GM18498 (cell line): ENCODE data around the gene GAPDH.
A peak's percentile ranks its signal among the peaks of the same experiment; 100 is the strongest.
"Not testable (repeated sequence)": the region's sequence is repeated elsewhere in the genome, so short reads cannot be mapped to it uniquely, and the experiment has no call there.

ENCODE experiments used
- ATAC-seq: cut with Tn5 transposase; IDR thresholded peaks from one replicate; pipeline ENCODE4 v1.9.1; 2021; ENCODE audit warnings: mild to moderate bottlenecking, moderate library complexity; ENCODE audit not compliant: unreplicated experiment

The GAPDH gene

GRCh38 chr12:6528539-6529235, 5.6 kb upstream of the GAPDH start:
- no peak for ATAC-seq

- ATAC-seq = no peak
Measured at GRCh38 chr12:6529291-6529737, 5.0 kb upstream of the GAPDH start.

DNA sequence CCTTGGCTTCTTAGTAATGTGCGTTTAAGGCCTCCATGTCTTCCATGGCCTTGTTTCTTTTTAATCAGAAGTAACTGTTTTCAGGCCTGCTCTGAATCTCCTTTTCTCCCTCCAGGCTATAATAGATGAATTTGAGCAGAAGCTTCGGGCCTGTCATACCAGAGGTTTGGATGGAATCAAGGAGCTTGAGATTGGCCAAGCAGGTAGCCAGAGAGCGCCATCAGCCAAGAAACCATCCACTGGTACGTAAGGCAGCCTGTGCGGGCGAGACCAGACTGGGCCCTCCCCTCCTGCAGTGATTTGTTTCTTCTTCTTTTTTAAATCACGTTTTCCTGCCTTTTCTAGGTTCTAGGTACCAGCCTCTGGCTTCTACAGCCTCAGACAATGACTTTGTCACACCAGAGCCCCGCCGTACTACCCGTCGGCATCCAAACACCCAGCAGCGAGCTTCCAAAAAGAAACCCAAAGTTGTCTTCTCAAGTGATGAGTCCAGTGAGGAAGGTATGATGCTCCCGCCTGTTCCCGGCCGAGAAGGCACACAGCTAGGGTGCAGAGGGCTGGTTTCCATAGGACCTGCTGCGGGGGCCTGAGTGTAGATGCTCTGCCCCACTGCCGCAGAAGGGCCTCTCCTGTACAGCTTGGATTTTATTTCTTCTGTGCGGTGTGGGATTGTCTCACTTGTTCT, 3.6 kb upstream of the GAPDH start:
- ATAC-seq = no peak

DNA sequence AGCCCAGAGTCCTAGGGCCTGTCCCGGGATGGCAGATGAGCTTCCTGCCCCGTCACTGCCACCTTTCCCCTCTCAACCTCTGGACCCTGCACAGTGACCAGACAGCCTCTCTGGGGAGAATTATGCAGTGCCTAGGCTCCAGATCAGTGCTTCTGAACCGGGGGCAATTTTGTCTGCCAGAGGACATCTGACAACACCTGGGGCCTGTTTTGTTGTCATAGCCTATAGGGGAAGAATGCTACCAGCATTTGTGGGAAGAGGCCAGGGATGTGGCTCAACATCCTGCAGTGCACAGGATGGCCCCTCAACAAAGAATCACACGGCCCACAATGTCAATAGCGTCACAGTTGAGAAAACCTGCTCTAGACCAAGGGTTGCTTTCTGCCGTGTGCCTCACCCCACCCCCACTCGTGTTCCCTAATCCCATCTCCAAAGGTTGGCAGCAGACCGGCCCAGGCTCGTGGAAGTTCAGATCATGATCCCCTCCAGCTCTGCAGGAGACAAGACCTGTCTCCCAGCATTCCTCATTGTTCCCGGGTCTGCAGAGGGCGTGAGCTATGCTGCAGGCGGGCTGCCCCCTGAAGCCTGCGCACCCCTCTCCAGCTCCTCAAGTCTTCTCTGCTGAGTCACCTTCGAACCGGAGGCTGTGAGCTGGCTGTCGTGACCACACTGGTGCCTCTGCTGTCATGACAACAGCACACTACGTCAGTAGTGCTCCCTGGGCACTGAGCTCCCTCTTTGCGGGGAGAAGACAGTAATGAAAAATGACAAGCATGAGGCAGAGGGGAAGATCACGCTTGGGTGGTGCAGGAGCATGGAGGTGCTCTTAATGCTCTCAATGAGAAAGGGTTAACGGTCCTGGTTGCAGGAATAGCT, 2.0 kb upstream of the GAPDH start:
- no peak for ATAC-seq

GRCh38 chr12:6532927-6533652, 1.2 kb upstream of the GAPDH start:
- peak; percentile 9 for ATAC-seq

DNA sequence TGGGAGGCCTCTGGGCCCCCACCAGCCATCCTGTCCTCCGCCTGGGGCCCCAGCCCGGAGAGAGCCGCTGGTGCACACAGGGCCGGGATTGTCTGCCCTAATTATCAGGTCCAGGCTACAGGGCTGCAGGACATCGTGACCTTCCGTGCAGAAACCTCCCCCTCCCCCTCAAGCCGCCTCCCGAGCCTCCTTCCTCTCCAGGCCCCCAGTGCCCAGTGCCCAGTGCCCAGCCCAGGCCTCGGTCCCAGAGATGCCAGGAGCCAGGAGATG, 729 bp upstream of the GAPDH start:
- ATAC-seq = no peak

DNA sequence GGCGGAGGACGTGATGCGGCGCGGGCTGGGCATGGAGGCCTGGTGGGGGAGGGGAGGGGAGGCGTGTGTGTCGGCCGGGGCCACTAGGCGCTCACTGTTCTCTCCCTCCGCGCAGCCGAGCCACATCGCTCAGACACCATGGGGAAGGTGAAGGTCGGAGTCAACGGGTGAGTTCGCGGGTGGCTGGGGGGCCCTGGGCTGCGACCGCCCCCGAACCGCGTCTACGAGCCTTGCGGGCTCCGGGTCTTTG, 303 bp downstream of the GAPDH start:
- ATAC-seq = no peak

- ATAC-seq = peak; percentile 14
Measured at GRCh38 chr12:6534945-6535696, 804 bp downstream of the GAPDH start.

DNA sequence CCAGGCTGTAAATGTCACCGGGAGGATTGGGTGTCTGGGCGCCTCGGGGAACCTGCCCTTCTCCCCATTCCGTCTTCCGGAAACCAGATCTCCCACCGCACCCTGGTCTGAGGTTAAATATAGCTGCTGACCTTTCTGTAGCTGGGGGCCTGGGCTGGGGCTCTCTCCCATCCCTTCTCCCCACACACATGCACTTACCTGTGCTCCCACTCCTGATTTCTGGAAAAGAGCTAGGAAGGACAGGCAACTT, 1.3 kb downstream of the GAPDH start:
- no peak for ATAC-seq

DNA sequence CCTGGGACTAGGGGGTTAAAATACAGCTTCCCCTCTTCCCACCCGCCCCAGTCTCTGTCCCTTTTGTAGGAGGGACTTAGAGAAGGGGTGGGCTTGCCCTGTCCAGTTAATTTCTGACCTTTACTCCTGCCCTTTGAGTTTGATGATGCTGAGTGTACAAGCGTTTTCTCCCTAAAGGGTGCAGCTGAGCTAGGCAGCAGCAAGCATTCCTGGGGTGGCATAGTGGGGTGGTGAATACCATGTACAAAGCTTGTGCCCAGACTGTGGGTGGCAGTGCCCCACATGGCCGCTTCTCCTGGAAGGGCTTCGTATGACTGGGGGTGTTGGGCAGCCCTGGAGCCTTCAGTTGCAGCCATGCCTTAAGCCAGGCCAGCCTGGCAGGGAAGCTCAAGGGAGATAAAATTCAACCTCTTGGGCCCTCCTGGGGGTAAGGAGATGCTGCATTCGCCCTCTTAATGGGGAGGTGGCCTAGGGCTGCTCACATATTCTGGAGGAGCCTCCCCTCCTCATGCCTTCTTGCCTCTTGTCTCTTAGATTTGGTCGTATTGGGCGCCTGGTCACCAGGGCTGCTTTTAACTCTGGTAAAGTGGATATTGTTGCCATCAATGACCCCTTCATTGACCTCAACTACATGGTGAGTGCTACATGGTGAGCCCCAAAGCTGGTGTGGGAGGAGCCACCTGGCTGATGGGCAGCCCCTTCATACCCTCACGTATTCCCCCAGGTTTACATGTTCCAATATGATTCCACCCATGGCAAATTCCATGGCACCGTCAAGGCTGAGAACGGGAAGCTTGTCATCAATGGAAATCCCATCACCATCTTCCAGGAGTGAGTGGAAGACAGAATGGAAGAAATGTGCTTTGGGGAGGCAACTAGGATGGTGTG, 1.9 kb downstream of the GAPDH start:
- ATAC-seq = no peak

- ATAC-seq = no peak
Measured at GRCh38 chr12:6536894-6537579, 2.7 kb downstream of the GAPDH start.

DNA sequence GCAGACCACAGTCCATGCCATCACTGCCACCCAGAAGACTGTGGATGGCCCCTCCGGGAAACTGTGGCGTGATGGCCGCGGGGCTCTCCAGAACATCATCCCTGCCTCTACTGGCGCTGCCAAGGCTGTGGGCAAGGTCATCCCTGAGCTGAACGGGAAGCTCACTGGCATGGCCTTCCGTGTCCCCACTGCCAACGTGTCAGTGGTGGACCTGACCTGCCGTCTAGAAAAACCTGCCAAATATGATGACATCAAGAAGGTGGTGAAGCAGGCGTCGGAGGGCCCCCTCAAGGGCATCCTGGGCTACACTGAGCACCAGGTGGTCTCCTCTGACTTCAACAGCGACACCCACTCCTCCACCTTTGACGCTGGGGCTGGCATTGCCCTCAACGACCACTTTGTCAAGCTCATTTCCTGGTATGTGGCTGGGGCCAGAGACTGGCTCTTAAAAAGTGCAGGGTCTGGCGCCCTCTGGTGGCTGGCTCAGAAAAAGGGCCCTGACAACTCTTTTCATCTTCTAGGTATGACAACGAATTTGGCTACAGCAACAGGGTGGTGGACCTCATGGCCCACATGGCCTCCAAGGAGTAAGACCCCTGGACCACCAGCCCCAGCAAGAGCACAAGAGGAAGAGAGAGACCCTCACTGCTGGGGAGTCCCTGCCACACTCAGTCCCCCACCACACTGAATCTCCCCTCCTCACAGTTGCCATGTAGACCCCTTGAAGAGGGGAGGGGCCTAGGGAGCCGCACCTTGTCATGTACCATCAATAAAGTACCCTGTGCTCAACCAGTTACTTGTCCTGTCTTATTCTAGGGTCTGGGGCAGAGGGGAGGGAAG, 3.5 kb downstream of the GAPDH start:
- ATAC-seq = not testable (repeated sequence)

DNA sequence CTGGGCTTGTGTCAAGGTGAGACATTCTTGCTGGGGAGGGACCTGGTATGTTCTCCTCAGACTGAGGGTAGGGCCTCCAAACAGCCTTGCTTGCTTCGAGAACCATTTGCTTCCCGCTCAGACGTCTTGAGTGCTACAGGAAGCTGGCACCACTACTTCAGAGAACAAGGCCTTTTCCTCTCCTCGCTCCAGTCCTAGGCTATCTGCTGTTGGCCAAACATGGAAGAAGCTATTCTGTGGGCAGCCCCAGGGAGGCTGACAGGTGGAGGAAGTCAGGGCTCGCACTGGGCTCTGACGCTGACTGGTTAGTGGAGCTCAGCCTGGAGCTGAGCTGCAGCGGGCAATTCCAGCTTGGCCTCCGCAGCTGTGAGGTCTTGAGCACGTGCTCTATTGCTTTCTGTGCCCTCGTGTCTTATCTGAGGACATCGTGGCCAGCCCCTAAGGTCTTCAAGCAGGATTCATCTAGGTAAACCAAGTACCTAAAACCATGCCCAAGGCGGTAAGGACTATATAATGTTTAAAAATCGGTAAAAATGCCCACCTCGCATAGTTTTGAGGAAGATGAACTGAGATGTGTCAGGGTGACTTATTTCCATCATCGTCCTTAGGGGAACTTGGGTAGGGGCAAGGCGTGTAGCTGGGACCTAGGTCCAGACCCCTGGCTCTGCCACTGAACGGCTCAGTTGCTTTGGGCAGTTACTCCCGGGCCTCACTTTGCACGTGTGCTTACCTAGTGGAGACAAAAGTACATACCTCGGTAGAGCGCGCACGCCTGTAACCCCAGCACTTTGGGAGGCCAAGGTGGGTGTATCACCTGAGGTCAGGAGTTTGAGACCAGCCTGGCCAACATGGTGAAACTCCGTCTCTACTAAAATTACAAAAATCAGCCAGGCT, 4.3 kb downstream of the GAPDH start:
- no peak for ATAC-seq

GRCh38 chr12:6539314-6539682, 5.0 kb downstream of the GAPDH start:
- ATAC-seq = no peak

GRCh38 chr12:6539707-6540134, 5.4 kb downstream of the GAPDH start:
- ATAC-seq = no peak

DNA sequence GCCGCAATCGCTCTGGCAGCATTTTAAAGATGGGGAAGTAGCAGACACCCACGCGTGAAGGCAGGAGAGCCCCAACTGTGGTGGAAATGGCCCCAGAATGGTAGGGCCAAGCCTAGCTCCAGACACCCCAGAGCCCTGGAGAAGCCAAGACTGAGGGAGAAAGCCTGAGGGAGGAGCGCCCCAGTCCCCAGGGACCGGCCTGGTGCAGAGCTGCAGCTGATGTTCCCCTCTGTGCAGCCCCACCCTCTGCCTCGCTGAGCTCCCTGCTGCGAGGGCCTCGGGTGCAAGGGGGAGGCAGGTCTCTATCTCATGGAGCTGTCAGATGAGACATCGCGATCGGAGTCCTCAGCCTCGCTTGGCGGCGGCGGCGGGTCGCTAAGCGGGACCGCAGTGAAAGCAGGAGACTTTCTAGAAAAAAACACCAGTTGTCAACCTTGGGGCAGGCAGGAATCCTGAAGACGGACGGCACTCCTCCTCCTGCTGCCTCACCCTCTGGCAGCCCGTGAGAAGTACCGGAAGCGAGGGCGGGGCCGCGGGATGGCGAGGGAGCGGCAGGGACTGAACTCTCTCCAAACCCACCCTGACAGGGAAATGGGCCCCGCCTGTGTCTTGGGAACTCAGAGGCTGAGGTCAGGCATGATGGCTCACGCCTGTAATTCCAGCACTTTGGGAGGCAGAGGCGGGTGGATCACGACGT, 6.0 kb downstream of the GAPDH start:
- ATAC-seq = no peak
